Keratinocyte (primary cell): ENCODE results near the gene PSD. TPM values are rescaled to one million over a fixed set of nuclear protein-coding genes. Genes with fewer than 3 reads are reported as not detected.

Experiments used
- DNase-seq: peaks from one replicate; pipeline ENCODE4 v3.0.0-alpha.2; 2011; ENCODE audit warnings: low read depth, missing footprints, low spot score
- FAIRE-seq: peaks from 2 replicates; lab custom pipeline; 2011; peaks lifted over from hg19 to GRCh38; lab: Jason Lieb, UNC
- H2AFZ ChIP-seq: 2 replicates; pipeline ENCODE4 v1.6.0; 2012; ENCODE audit warnings: low read length, control low read depth, inconsistent platforms; ENCODE audit not compliant: control insufficient read depth
- H3K27ac ChIP-seq: 2 replicates; pipeline ENCODE4 v1.5.1; 2011; ENCODE audit warnings: low read length; ENCODE audit not compliant: control insufficient read depth, insufficient read depth
- H3K27me3 ChIP-seq: 3 replicates; pipeline ENCODE4 v1.6.0; 2011; ENCODE audit warnings: low read length; ENCODE audit not compliant: control insufficient read depth, insufficient read depth; ENCODE audit errors: extremely low read depth
- H3K36me3 ChIP-seq, 2 experiments: 2 replicates in 1 of 2; 3 replicates in 1 of 2; pipeline ENCODE4 v1.5.1; 2011; ENCODE audit warnings: low read length in 2 of 2, mild to moderate bottlenecking in 1 of 2; ENCODE audit not compliant: control insufficient read depth in 2 of 2, insufficient read depth in 2 of 2; ENCODE audit errors: extremely low read depth in 1 of 2
- H3K4me1 ChIP-seq: 3 replicates; pipeline ENCODE4 v1.5.1; 2011; ENCODE audit warnings: low read length; ENCODE audit not compliant: control insufficient read depth, insufficient read depth; ENCODE audit errors: extremely low read depth
- H3K4me2 ChIP-seq: 3 replicates; pipeline ENCODE4 v1.6.0; 2011; ENCODE audit warnings: low read depth, low read length; ENCODE audit not compliant: control insufficient read depth, insufficient read depth; ENCODE audit errors: extremely low read depth
- H3K4me3 ChIP-seq, 3 experiments: fragments of 200-600 bp in 1 of 3; sonication (generic) in 1 of 3; 2 replicates in 2 of 3; 3 replicates in 1 of 3; pipeline ENCODE4 v1.5.1; 2011 to 2016; ENCODE audit warnings: low read length in 3 of 3, mild to moderate bottlenecking in 3 of 3, control low read depth in 2 of 3, inconsistent platforms in 1 of 3, low read depth in 1 of 3, mixed read lengths in 1 of 3, mixed run types in 1 of 3, moderate library complexity in 1 of 3; ENCODE audit not compliant: control insufficient read depth in 2 of 3, insufficient read depth in 2 of 3; ENCODE audit errors: extremely low read depth in 1 of 3
- H3K79me2 ChIP-seq: 2 replicates; pipeline ENCODE4 v1.6.0; 2012; ENCODE audit warnings: low read length; ENCODE audit not compliant: control insufficient read depth, insufficient read depth
- H3K9ac ChIP-seq: 3 replicates; pipeline ENCODE4 v1.6.0; 2011; ENCODE audit warnings: low read length; ENCODE audit not compliant: control insufficient read depth, insufficient read depth; ENCODE audit errors: extremely low read depth
- H3K9me1 ChIP-seq: 3 replicates; pipeline ENCODE4 v1.6.0; 2011; ENCODE audit warnings: low read length; ENCODE audit not compliant: control insufficient read depth, insufficient read depth; ENCODE audit errors: extremely low read depth
- H3K9me3 ChIP-seq: 2 replicates; pipeline ENCODE4 v1.5.1; 2012; ENCODE audit warnings: low read depth, low read length; ENCODE audit not compliant: control insufficient read depth
- H4K20me1 ChIP-seq: 3 replicates; pipeline ENCODE4 v1.6.0; 2011; ENCODE audit warnings: low read length; ENCODE audit not compliant: control insufficient read depth, insufficient read depth; ENCODE audit errors: extremely low read depth
- CTCF ChIP-seq, 3 experiments: IDR thresholded peaks in 1 of 3; conservative IDR thresholded peaks in 1 of 3; optimal IDR thresholded peaks in 1 of 3; 2 replicates in 2 of 3; 3 replicates in 1 of 3; pipeline versions ENCODE3 to v1.5.1; 2011; ENCODE audit warnings: low read length in 3 of 3, mild to moderate bottlenecking in 3 of 3, moderate library complexity in 2 of 3, control low read depth in 1 of 3, inconsistent platforms in 1 of 3; ENCODE audit not compliant: insufficient read depth in 2 of 3; ENCODE audit errors: extremely low read depth in 1 of 3
- EZH2 ChIP-seq: IDR thresholded peaks from one replicate; pipeline ENCODE4 v1.6.1; 2012; ENCODE audit warnings: inconsistent platforms, mild to moderate bottlenecking, low read length, moderate library complexity
- dilution Hi-C: fragments of 300-500 bp; cut with MboI; formaldehyde crosslinking; loops from one replicate; pipeline ENCODE4 v1.7.0; 2020; ENCODE audit warnings: low sequenced_read_pairs; ENCODE audit not compliant: extremely low pct_ligation_motif_present
- polyA plus RNA-seq, 5 experiments: library from polyadenylated mRNA; depleted of rRNA in 3 of 5; stranded (reverse) in 3 of 5; stranded (forward) in 1 of 5; unstranded in 1 of 5; fragments of >200 nt; gene quantifications; 1 replicate in 1 of 5; 2 replicates in 3 of 5; 3 replicates in 1 of 5; pipeline versions ENCODE4 v1.2.1 to v1.2.3, GENCODE V29; 2011 to 2012; ENCODE audit warnings: missing spikeins in 2 of 5, low read depth in 1 of 5, low replicate concordance in 1 of 5

Gene PSD
- polyA plus RNA-seq, 1 donor (not counting 4 experiments of a cell fraction or from before 2014, with no cell fraction given): 0.10 TPM

DNA sequence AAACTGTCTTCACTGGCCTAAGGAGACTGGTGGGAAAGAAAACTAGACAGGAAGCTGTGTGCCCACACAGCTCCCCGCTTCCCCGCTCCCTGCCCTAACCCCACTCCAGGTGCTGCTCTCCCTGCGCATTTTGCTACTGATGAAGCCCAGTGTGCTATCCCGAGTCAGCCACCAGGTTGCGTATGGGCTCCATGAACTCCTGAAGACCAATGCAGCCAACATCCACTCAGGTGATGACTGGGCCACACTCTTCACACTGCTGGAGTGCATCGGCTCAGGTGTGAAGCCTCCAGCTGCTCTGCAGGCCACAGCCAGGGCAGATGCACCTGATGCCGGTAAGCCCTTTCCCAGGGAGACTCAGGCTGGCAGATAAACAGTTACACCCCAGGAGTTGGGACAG is 43.3 kb downstream of the PSD start:
- no peak for TF ChIP-seq EZH2
- TF ChIP-seq CTCF (optimal IDR thresholded peaks at IDR 0.05 in 1 of 3, IDR thresholded peaks at IDR 0.05 in 1 of 3, conservative IDR thresholded peaks at IDR 0.05 in 1 of 3; ENCODE audit: extremely low read depth in 1 of 3, insufficient read depth in 2 of 3, low read length in 3 of 3): peak in 1 of 3 experiments; percentile 18
- DNase-seq: no peak
- Histone ChIP-seq H3K4me1 (no peaks in the 10 kb centered on the region), H3K9ac (no peak overlapping the region), H3K36me3 (peaks cover 36 to 40% of the 10 kb centered on the region in 2 experiments), H3K9me1 (no peaks in the 10 kb centered on the region), H3K9me3 (no peaks in the 10 kb centered on the region), H3K4me2 (no peak overlapping the region), H3K27me3 (no peaks in the 10 kb centered on the region), H4K20me1 (no peaks in the 10 kb centered on the region), H3K4me3 (no peak overlapping the region), H2AFZ (no peak overlapping the region), H3K79me2 (no peaks in the 10 kb centered on the region), H3K27ac (no peak overlapping the region)
- dilution Hi-C loops: no loop called here
- no peak for FAIRE-seq

- Histone ChIP-seq H3K9me1 (no peaks in the 10 kb centered on the region), H2AFZ (no peak overlapping the region), H4K20me1 (peaks cover 2% of the 10 kb centered on the region), H3K27me3 (no peaks in the 10 kb centered on the region), H3K79me2 (no peaks in the 10 kb centered on the region), H3K4me3 (no peak overlapping the region), H3K9ac (no peak overlapping the region), H3K4me1 (peaks cover 18% of the 10 kb centered on the region), H3K36me3 (peaks cover 40 to 52% of the 10 kb centered on the region in 2 experiments), H3K4me2 (no peak overlapping the region), H3K27ac (no peak overlapping the region), H3K9me3 (no peaks in the 10 kb centered on the region)
- TF ChIP-seq EZH2 (no peak), CTCF (optimal IDR thresholded peaks at IDR 0.05 in 1 of 3, IDR thresholded peaks at IDR 0.05 in 1 of 3, conservative IDR thresholded peaks at IDR 0.05 in 1 of 3; ENCODE audit: extremely low read depth in 1 of 3, insufficient read depth in 2 of 3, low read length in 3 of 3) (no peak)
- no peak for FAIRE-seq
- no peak for DNase-seq
- dilution Hi-C loops: no loop called here
Measured at GRCh38 chr10:102371295-102371694, 47.3 kb downstream of the PSD start.
